ENCODE data around the gene C2orf81. TPM values are rescaled to one million over a fixed set of nuclear protein-coding genes. Genes with fewer than 3 reads are reported as not detected.

The C2orf81 gene
- total RNA-seq, 1 donor: 0.86 TPM

GRCh38 chr2:74367789-74368188 is 53.6 kb downstream of the C2orf81 start:
- DNase-seq (ENCODE audit: low read depth): no peak
- no peak overlapping the region for H3K4me3 ChIP-seq (ENCODE audit: low read depth, low read length)
- TF ChIP-seq CTCF (IDR thresholded peaks at IDR 0.05; ENCODE audit: insufficient read depth, low read depth, low read length): no peak

- no peak for DNase-seq (ENCODE audit: low read depth)
- TF ChIP-seq CTCF (IDR thresholded peaks at IDR 0.05; ENCODE audit: insufficient read depth, low read depth, low read length): no peak
- H3K4me3 ChIP-seq (ENCODE audit: low read depth, low read length): no peak overlapping the region
These were observed 55.4 kb downstream of the C2orf81 start for GRCh38 chr2:74366036-74366435.

GRCh38 chr2:74364533-74365505 is 56.6 kb downstream of the C2orf81 start:
- no peak for DNase-seq (ENCODE audit: low read depth)
- no peak for TF ChIP-seq CTCF (IDR thresholded peaks at IDR 0.05; ENCODE audit: insufficient read depth, low read depth, low read length)
- H3K4me3 ChIP-seq (ENCODE audit: low read depth, low read length): no peak overlapping the region

Other genes starting within 250 kb of the C2orf81 start
- gene MOB1A, start 242.7 kb downstream of the C2orf81 start, total RNA-seq: 102 and 155 TPM in 2 replicates
- 174 and 177 TPM in 2 replicates for gene MTHFD2, start 223.0 kb downstream of the C2orf81 start, total RNA-seq
- gene SLC4A5, start 78.2 kb downstream of the C2orf81 start, total RNA-seq: under 0.01 and 0.32 TPM in 2 replicates
- gene DCTN1, start 41.3 kb downstream of the C2orf81 start, total RNA-seq: 136 and 153 TPM in 2 replicates
- 28.9 and 43.8 TPM in 2 replicates for gene WDR54, start 111 bp upstream of the C2orf81 start, total RNA-seq
- 17.4 and 18.1 TPM in 2 replicates for gene RTKN, start 20.3 kb upstream of the C2orf81 start, total RNA-seq
- gene INO80B, start 33.5 kb upstream of the C2orf81 start, total RNA-seq: 10.0 and 11.7 TPM in 2 replicates
- 45.4 and 50.5 TPM in 2 replicates for gene WBP1, start 36.8 kb upstream of the C2orf81 start, total RNA-seq
- gene MOGS, start 43.8 kb upstream of the C2orf81 start, total RNA-seq: 52.2 and 62.2 TPM in 2 replicates
- 21.2 and 23.5 TPM in 2 replicates for gene MRPL53, start 51.1 kb upstream of the C2orf81 start, total RNA-seq
- 27.2 and 29.6 TPM in 2 replicates for gene CCDC142, start 61.4 kb upstream of the C2orf81 start, total RNA-seq
- gene TTC31, start 61.5 kb upstream of the C2orf81 start, total RNA-seq: 8.6 and 14.8 TPM in 2 replicates
- gene LBX2, start 78.0 kb upstream of the C2orf81 start, total RNA-seq: 1.3 and 2.9 TPM in 2 replicates
- gene PCGF1, start 86.1 kb upstream of the C2orf81 start, total RNA-seq: 21.6 and 23.7 TPM in 2 replicates
- not detected in 2 replicates for gene TLX2, start 92.8 kb upstream of the C2orf81 start, total RNA-seq
- gene DQX1, start 104.6 kb upstream of the C2orf81 start, total RNA-seq: not detected in 2 replicates
- gene AUP1, start 108.1 kb upstream of the C2orf81 start, total RNA-seq: 60.2 and 68.2 TPM in 2 replicates
- 36.7 and 40.2 TPM in 2 replicates for gene HTRA2, start 108.3 kb upstream of the C2orf81 start, total RNA-seq
- 9.9 and 10.6 TPM in 2 replicates for gene LOXL3, start 132.3 kb upstream of the C2orf81 start, total RNA-seq
- 9.9 and 20.0 TPM in 2 replicates for gene DOK1, start 133.1 kb upstream of the C2orf81 start, total RNA-seq
- gene M1AP, start 226.7 kb upstream of the C2orf81 start, total RNA-seq: not detected in 2 replicates
- gene SEMA4F, start 232.6 kb upstream of the C2orf81 start, total RNA-seq: 5.6 and 7.7 TPM in 2 replicates

Measured in fibroblast of villous mesenchyme (primary cell).